Esophagus muscularis mucosa (tissue), 4 donors: ENCODE results near the gene GFPT2. TPM values are rescaled to one million over a fixed set of nuclear protein-coding genes. Genes with fewer than 3 reads are reported as not detected.

Experiments used
- DNase-seq: peaks from one replicate; pipeline ENCODE4 v3.0.0-alpha.2; 2017; ENCODE audit errors: extremely low spot score
- H3K27ac ChIP-seq, 4 donors: fragments of 200-600 bp; sonication (generic); replicated peaks in 1 of 4; 1 replicate in 3 of 4; 2 replicates in 1 of 4; pipeline ENCODE4 v1.5.1; 2016 to 2019; ENCODE audit warnings: mild to moderate bottlenecking in 1 of 4
- H3K27me3 ChIP-seq, 4 donors: fragments of 200-600 bp; sonication (generic); one replicate each; pipeline versions ENCODE4 v1.5.1 to v1.6.0; 2016 to 2019
- H3K36me3 ChIP-seq, 4 donors: fragments of 200-600 bp; sonication (generic); one replicate each; pipeline ENCODE4 v1.5.1; 2016 to 2019
- H3K4me1 ChIP-seq, 4 donors: fragments of 200-600 bp; sonication (generic); one replicate each; pipeline ENCODE4 v1.5.1; 2016 to 2019
- H3K4me3 ChIP-seq, 4 donors: fragments of 200-600 bp; sonication (generic); 1 replicate in 2 of 4; 2 replicates in 2 of 4; pipeline ENCODE4 v1.5.1; 2016 to 2019; ENCODE audit warnings: mild to moderate bottlenecking in 4 of 4, moderate library complexity in 1 of 4
- H3K9me3 ChIP-seq, 4 donors: fragments of 200-600 bp; sonication (generic); 1 replicate in 3 of 4; 2 replicates in 1 of 4; pipeline ENCODE4 v1.5.1; 2016 to 2019
- CTCF ChIP-seq, 3 experiments: fragments of 200-600 bp in 2 of 3; fragments of 450-650 bp in 1 of 3; sonication (generic) in 2 of 3; IDR thresholded peaks; one replicate each; pipeline ENCODE4 v1.5.1; 2017 to 2019; ENCODE audit warnings: antibody characterized with exemption in 3 of 3, mild to moderate bottlenecking in 2 of 3, moderate library complexity in 1 of 3
- EP300 ChIP-seq: sonication (generic); formaldehyde crosslinking; IDR thresholded peaks from one replicate; pipeline ENCODE4 v1.6.1; 2017; ENCODE audit warnings: antibody characterized with exemption
- POLR2A ChIP-seq: fragments of 450-650 bp; IDR thresholded peaks from one replicate; pipeline ENCODE4 v1.6.1; 2017; ENCODE audit warnings: antibody characterized with exemption, moderate library complexity, mild to moderate bottlenecking, low read depth
- POLR2AphosphoS5 ChIP-seq, 2 donors: sonication (generic); formaldehyde crosslinking; IDR thresholded peaks; one replicate each; pipeline ENCODE4 v1.6.1; 2017; ENCODE audit warnings: antibody characterized with exemption in 2 of 2
- WGBS: methylation state at CpG from one replicate; pipeline ENCODE4 v1.1.5; 2018; 5-methylcytosine and 5-hydroxymethylcytosine counted together
- intact Hi-C: fragments of 100-400 bp; cut with DNase I; formaldehyde crosslinking; loops from one replicate; pipeline ENCODE4 v1.15.1; 2023
- total RNA-seq, 4 donors: library from RNA; depleted of rRNA; stranded (reverse); fragments of >200 nt; gene quantifications; one replicate each; pipeline versions ENCODE4 v1.1.0 to v1.2.1, GENCODE V29; 2016

The GFPT2 gene
- total RNA-seq, 4 donors from 2014 or later: 30.1 to 114 (median 33.6) TPM

GRCh38 chr5:180375291-180375690 lies 22.2 kb upstream of the GFPT2 start:
- no peak overlapping the region for H3K27ac ChIP-seq
- H3K9me3 ChIP-seq: no peaks in the 10 kb centered on the region
- no peak for DNase-seq
- H3K4me3 ChIP-seq: no peak overlapping the region
- peaks cover 0 to 12% (median 5%) of the 10 kb centered on the region in 4 donors for H3K4me1 ChIP-seq
- H3K36me3 ChIP-seq: no peaks in the 10 kb centered on the region
- peaks cover 0 to 5% (median 0%) of the 10 kb centered on the region in 4 donors for H3K27me3 ChIP-seq
- TF ChIP-seq POLR2A (no peak), CTCF (IDR thresholded peaks at IDR 0.05) (no peak), POLR2AphosphoS5 (IDR thresholded peaks at IDR 0.05) (no peak), EP300 (no peak)
- WGBS: 91% methylated on average over 7 of the region's 9 CpGs
- intact Hi-C loops: no loop called here

GRCh38 chr5:180373870-180374269 lies 20.7 kb upstream of the GFPT2 start:
- no peak for TF ChIP-seq POLR2A
- no peak for TF ChIP-seq CTCF (IDR thresholded peaks at IDR 0.05)
- intact Hi-C loops: no loop called here
- H3K4me1 ChIP-seq: peaks cover 0 to 13% (median 5%) of the 10 kb centered on the region in 4 donors
- peaks cover 0 to 6% (median 0%) of the 10 kb centered on the region in 4 donors for H3K27me3 ChIP-seq
- no peak for DNase-seq
- no peaks in the 10 kb centered on the region for H3K36me3 ChIP-seq
- WGBS: 87% methylated on average over 3 of the region's 3 CpGs
- no peak overlapping the region for H3K4me3 ChIP-seq
- no peak overlapping the region for H3K27ac ChIP-seq
- no peaks in the 10 kb centered on the region for H3K9me3 ChIP-seq

GRCh38 chr5:180373454-180373853 lies 20.3 kb upstream of the GFPT2 start:
- H3K27ac ChIP-seq: no peak overlapping the region
- no peak for TF ChIP-seq EP300
- TF ChIP-seq POLR2A: no peak
- TF ChIP-seq CTCF (IDR thresholded peaks at IDR 0.05): no peak
- no peak for TF ChIP-seq POLR2AphosphoS5 (IDR thresholded peaks at IDR 0.05)
- no peak for DNase-seq
- WGBS: 87% methylated on average over 5 of the region's 5 CpGs
- H3K27me3 ChIP-seq: peaks cover 0 to 6% (median 0%) of the 10 kb centered on the region in 4 donors
- H3K36me3 ChIP-seq: no peaks in the 10 kb centered on the region
- intact Hi-C loops: no loop called here
- no peaks in the 10 kb centered on the region for H3K9me3 ChIP-seq
- peaks cover 0 to 13% (median 5%) of the 10 kb centered on the region in 4 donors for H3K4me1 ChIP-seq
- no peak overlapping the region for H3K4me3 ChIP-seq

- no peaks in the 10 kb centered on the region for H3K36me3 ChIP-seq
- peaks cover 0 to 6% (median 0%) of the 10 kb centered on the region in 4 donors for H3K27me3 ChIP-seq
- peak overlapping the region in 3 of 4 donors; percentile 22 to 62 (median 59) for H3K27ac ChIP-seq
- intact Hi-C loops: no loop called here
- H3K9me3 ChIP-seq: no peaks in the 10 kb centered on the region
- TF ChIP-seq POLR2AphosphoS5 (IDR thresholded peaks at IDR 0.05): no peak
- TF ChIP-seq EP300: no peak
- TF ChIP-seq CTCF (IDR thresholded peaks at IDR 0.05): no peak
- no peak for TF ChIP-seq POLR2A
- no peak for DNase-seq
- WGBS: 94% methylated on average over 4 of the region's 5 CpGs
- no peak overlapping the region for H3K4me3 ChIP-seq
- H3K4me1 ChIP-seq: peaks cover 0 to 13% (median 5%) of the 10 kb centered on the region in 4 donors
Observed at GRCh38 chr5:180371949-180372348, 18.8 kb upstream of the GFPT2 start.
